DMS 273 (cell line): ENCODE measurements around the gene PNPLA3.
"Not testable (repeated sequence)": the region's sequence is repeated elsewhere in the genome, so short reads cannot be mapped to it uniquely, and the experiment has no call there.

Experiments used
- DNase-seq: peaks from one replicate; lab custom pipeline; 2025; ENCODE audit not compliant: unreplicated experiment; lab: John Stamatoyannopoulos, UW

Gene PNPLA3

DNA sequence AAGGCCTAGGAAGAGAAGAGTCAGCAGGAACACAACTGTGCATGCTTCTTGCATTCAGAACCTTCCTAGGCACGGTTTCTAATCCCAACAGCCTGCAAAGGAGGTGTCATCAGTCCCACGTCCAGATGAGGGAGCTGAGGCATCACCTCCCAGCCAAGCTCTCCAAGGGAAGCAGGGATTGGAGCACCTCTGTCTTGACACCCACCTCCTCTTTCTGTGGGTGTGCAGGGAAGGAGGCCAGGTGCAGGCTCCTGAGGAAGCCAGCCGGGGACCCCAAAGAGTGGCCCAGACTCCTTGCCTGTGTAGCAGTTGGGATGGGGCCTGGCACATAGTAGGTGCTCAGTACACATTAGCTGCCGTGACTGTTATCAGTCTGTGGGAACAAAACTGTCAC is 33.7 kb upstream of the PNPLA3 start:
- DNase-seq = peak; percentile 46

- DNase-seq = no peak
These were observed 32.7 kb upstream of the PNPLA3 start for GRCh38 chr22:43890901-43891331.

DNA sequence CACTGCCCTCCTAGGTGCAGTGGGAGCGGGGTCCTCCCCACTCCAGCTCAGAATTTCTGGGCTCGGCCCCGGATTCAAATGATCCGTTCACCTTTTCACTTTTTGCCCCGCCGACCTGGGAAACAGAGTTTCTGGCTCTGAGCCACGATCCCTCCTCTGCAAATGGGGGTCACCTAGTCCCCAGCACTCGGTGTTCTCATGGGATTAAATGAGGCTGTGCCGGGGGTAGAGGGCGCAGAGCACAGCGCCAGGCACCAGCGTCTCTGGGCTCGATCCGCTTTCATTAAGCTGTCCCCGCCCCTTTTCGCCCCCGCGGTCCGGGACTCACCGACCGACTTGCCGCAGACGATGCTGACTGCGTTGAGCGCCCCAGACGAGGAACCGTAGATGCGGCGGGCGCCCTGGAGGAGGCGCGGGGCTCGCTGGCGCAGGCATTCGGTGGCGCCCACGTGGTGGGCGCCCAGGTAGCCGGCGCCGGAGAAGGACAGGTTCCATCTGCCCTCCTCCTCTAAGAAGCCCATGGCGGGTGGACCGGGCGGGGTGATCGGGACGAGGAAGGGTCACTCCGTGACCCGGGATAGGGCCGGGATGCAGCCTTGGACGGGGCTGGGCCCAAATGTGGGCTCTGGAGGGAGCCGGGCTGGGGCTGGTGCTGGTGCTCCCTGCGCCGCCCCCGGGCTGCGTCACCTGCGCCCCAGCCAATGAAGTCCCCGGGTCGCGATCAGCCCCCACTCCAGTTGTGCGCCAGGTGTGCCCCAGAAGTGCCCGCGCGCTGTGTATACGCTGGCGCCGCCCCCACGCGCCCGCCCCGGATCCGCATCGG is 32.0 kb upstream of the PNPLA3 start, which contains the start of gene PNPLA5:
PNPLA5 (minus strand) TSS at position 654 of the 823 bp plus-strand sequence; CDS start at position 521, 133 bp downstream.
- peak; percentile 51 for DNase-seq

DNA sequence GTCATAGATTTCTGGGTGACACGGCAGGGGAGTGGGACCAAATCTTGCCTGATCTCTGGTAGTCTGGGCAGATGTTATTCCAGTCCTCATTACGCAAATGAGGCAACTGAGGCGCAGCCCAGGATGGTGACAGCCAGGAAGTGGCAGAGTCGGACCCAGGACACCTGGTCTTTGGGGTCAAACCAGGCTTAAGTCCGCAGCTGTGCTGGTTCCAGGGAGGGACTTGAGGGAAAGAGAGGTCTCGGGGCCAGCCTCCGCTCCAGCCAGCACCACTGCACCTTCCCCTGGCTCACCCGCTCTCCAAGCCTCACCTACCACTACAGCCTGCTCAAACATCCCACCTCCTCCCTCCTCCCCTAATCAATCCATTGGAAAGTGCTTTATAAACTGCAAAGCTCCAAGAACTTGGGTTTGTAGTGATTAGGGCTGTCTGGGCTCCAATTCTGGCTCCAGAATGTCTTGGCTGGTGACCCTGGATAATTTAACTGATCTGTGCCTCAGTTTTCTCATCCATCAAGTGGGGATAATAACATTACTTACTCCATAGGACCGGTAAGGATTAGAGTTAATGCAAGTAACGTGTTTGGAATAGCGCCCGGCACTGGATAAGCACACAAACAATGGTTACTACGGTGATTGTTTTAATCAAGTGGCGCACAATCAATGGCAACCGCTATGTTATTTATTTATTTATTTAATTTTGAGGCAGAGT is 31.3 kb upstream of the PNPLA3 start:
- DNase-seq = no peak

DNA sequence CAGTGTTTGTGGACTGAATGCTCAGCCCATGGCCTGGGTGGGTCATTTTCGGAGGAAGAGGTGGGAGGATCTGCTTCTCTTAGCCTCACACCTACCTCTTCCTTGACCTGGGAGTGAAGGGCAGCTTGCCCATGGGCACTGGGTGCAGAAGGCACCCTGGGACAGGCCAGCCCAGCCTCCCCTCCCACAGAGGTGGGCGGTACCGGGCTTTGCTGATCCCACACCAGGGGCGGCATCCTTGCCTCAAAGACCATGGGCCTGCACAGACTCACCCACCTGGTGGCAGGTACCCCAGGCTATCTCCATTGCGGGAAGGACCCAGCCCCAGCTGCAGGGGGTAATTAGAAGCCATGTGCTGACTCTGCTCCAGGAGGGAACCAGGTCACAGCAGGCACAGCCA is 30.3 kb upstream of the PNPLA3 start:
- no peak for DNase-seq

DNA sequence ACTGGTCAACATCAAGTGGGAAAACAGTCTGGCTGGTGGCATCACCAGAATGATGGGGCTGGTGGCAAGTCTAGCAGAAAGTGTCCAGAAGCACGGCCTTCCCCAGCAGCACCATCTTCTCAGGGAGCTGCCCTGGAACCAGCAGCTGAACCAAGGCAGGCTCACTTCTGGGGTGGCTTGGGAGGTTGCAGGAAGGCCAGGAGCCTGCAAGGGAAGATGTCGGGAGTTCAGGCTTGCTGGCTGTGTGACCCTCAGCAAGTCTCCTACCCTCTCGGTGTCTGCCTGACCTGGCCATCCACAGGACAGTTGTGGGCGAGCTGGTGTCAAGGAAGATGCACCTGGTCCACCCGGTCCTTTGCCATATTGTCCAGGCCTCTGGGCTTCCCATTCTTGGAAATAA is 29.5 kb upstream of the PNPLA3 start:
- no peak for DNase-seq

- no peak for DNase-seq
These were observed 27.5 kb upstream of the PNPLA3 start for GRCh38 chr22:43895986-43896645.

GRCh38 chr22:43897751-43898261 is 25.8 kb upstream of the PNPLA3 start:
- DNase-seq = no peak

DNA sequence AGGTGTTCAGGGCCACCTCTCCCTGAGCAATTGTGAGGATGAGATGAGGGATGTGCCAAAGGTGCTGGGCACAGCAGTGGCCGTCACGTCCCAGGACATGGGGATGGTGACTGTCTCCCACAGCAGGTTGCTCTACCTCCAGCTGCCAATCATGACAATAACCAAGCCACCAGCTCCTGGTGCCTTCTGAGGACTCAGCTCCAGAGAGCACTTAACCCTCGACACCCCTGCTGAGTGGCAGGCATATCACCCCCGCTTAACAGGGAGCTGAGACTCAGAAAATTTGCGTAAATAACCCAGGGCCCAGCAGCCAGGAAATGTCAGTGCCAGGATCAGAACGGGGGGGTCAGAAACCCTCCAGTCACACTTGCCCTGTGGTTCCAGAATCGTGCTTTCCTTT is 23.4 kb upstream of the PNPLA3 start:
- no peak for DNase-seq

- DNase-seq = peak; percentile 20
These were observed 21.5 kb upstream of the PNPLA3 start for GRCh38 chr22:43901976-43902643.

DNA sequence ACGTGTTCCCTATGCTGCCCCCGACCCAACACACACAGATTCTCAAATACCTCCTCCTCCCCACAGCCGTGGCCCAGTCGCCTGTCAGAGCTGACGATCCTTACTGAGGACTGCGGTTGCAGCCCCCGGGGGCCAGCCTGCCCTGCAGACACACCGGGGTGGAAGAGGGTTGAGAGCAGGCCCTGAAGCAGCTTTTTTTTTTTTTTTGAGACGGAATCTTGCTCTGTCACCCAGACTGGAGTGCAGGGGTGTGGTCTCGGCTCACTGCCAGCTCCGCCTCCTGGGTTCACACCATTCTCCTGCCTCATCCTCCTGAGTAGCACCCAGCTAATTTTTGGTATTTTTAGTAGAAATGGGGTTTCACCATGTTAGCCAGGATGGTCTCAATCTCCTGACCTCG is 20.6 kb upstream of the PNPLA3 start:
- DNase-seq = not testable (repeated sequence)

DNA sequence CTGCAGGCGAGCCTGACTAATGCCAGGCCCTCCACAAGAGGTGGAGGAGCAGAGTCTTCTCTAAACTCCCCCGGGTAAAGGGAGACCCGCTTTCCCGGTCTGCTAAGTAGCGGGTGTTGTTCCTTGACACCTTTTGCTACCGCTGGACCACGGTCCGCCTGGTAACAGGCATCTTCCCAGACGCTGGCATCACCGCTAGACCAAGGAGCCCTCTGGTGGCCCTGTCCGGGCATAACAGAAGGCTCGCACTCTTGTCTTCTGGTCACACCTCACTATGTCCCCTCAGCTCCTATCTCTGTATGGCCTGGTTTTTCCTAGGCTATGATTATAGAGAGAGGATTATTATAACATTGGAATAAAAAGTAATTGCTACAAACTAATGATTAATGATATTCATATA is 19.2 kb upstream of the PNPLA3 start:
- peak; percentile 17 for DNase-seq

DNA sequence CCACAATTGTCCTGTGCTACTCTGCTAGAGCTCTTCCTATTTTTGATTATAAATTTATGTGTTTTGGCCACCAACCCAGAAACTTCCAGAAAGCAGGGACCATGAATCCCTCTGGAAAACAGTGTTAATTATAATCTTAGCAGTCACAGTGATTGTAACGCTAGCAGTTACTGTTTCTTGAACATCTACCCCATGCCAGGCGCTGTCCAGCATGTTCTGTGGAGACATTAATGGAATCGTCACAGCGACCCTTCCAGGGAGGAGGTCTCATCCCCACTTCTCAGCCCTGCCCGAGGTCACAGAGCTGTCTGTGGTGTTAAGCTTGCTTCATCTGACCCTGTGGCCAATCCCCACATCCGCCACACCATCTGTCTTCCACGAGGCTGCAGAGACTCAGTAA is 17.9 kb upstream of the PNPLA3 start:
- no peak for DNase-seq

GRCh38 chr22:43909708-43910107 is 13.9 kb upstream of the PNPLA3 start:
- DNase-seq = no peak

DNA sequence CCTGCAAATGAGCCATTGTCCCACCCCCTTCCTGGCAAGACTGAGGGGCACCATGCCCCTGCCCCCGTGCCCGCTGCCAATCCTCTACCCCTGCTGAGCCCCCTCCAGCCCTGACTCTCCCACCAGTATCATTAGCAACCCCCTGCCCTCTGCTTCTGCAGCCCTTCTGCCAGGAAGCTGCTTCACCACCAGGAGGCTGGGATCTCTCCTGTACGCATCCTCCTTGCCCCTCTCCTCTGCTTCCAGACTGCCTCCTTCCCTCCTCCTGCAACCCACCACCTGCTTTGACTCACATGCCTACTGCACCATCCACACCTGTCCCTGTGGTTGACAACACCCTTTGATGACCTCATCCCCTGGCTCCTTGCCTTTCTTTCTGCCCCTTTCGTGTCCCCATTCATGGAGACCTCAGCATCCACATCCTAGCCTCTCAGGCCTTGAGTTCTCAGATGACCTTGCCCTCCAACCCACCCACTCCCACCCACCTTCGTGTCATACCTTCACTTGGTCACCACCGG is 13.4 kb upstream of the PNPLA3 start:
- no peak for DNase-seq

GRCh38 chr22:43911351-43911750 is 12.3 kb upstream of the PNPLA3 start:
- DNase-seq = no peak

GRCh38 chr22:43917521-43917920 is 6.1 kb upstream of the PNPLA3 start:
- DNase-seq = no peak

DNA sequence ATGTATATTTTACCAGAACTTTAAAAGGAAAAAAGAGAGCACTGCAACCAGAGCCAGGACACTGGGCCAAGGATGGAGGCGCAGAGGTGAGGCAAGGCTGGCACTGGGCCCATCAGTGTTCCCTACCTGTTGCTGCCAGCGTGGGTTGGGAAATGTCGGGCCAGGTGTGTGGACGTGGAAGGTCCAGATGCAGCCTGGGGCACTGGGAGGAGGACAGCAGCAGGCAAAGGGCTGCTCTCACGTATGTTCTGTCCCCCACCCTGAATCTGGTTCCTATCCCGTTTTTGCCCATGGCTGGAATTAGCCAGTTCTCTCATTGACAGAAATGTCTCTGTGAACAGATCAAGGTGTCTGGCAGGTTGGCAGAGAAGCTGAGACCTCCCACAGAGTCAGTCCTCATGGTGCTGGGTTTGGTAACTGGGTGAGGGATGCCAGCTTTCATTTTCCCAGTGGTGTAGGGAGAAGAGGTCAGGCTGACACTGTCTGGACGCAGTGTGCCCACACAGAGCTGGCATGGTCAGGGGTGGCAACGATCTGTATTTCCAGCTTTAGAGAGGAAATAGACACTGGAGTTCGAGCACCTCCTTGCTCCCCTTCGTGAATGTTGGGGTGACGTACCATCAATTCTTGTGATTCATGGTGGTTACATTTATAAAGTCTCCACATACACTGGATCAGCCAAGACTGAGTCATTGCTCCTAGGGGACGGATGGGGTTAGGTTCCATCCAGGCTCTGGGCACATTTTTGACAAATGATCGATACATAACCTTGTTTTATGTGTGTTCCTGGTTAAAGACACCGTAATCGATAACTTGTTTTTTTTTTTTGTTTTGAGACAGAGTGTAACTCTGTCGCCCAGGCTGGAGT is 4.3 kb upstream of the PNPLA3 start:
- DNase-seq = no peak

- no peak for DNase-seq
These were observed 2.2 kb upstream of the PNPLA3 start for GRCh38 chr22:43921370-43921769.

DNA sequence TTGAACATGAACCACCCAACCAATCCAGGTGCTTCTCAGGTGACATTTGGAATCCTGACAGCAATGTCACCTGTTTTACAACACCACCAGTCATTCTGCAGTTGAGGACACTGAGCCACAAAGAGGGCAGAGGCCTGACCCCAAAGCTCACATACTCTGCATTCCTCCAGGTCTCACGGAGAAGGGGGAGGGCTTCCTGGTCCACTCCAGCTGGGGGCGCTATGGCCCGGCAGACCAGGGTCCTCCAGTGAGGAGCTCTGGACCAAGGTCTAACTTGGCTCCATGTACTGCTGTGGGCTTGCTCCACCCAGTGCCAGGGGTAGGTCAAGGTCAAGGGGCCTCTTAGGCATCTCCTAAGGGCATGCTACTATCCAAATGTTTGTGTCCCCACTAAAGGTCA is 1.5 kb upstream of the PNPLA3 start:
- no peak for DNase-seq
